Measurements from ENCODE around the gene EFCAB12.
"Not testable (repeated sequence)": the region's sequence is repeated elsewhere in the genome, so short reads cannot be mapped to it uniquely, and the experiment has no call there.

The EFCAB12 gene

DNA sequence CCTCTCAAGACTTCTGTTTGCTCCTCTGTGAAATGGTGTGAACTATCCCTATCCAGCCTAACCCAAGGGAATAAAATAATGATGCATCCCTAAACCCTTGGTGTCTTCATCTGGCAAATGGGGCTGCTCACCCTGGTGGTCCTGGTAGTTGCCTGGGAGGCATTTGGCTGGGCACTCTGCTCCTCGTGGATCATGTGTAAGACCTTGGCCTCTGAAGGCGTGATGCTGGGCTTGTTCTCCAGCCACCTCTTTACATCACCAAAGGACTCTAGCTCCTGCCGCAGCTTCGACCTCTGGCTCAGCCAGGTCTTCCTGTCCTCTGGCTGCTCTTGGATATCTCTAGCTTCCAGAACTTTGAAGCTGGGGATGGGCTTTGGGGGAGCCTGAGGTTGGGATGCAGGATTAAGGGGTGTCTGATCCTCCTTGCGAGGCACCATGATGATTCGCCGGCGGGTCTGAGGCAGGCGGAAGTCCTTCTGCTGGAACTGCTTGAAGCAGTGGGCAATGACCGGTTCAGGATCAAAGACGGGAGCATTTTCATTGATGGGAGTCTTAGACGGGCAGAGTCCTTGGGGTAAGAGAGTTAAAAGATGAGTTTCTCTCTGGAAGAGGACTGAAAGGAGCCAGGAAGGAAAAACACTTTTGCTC is 7.1 kb downstream of the EFCAB12 start:
- Mint-ChIP-seq H3K4me1 (peaks cover 6% of the 10 kb centered on the region), H3K9me3 (no peaks in the 10 kb centered on the region), H3K36me3 (no peaks in the 10 kb centered on the region), H3K27me3 (peaks cover 4% of the 10 kb centered on the region), H3K4me3 (no peak overlapping the region), H3K27ac (no peak overlapping the region)
- CTCF ChIA-PET: interaction anchor here (2.3 kb wide), 1 partner anchor 21 kb away, joined by 5 read pairs; no protein-coding TSS in a partner anchor
- no peak for DNase-seq

DNA sequence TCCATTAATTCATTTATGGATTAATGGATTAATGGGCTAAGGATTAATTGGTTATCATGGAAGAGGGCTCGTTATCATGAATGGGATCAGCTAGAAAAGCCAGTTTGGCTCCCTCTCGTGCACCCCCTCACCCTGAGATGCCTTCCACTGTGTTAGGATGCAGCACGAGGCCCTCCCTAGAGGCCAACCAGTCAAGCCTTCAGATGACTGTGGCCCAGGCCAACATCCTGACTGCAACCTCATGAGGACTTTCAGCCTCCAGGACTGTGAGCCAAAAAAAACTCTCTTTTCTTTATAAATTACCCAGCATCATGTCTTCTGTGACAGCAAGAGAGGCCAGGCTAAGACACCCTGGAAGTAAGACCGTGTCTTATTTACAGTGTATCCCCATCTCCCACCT is 9.0 kb downstream of the EFCAB12 start:
- Mint-ChIP-seq H3K9me3 (no peaks in the 10 kb centered on the region), H3K36me3 (no peaks in the 10 kb centered on the region), H3K4me3 (no peak overlapping the region), H3K4me1 (peaks cover 4% of the 10 kb centered on the region), H3K27ac (no peak overlapping the region), H3K27me3 (peaks cover 12% of the 10 kb centered on the region)
- no peak for DNase-seq
- CTCF ChIA-PET: no interaction called here

DNA sequence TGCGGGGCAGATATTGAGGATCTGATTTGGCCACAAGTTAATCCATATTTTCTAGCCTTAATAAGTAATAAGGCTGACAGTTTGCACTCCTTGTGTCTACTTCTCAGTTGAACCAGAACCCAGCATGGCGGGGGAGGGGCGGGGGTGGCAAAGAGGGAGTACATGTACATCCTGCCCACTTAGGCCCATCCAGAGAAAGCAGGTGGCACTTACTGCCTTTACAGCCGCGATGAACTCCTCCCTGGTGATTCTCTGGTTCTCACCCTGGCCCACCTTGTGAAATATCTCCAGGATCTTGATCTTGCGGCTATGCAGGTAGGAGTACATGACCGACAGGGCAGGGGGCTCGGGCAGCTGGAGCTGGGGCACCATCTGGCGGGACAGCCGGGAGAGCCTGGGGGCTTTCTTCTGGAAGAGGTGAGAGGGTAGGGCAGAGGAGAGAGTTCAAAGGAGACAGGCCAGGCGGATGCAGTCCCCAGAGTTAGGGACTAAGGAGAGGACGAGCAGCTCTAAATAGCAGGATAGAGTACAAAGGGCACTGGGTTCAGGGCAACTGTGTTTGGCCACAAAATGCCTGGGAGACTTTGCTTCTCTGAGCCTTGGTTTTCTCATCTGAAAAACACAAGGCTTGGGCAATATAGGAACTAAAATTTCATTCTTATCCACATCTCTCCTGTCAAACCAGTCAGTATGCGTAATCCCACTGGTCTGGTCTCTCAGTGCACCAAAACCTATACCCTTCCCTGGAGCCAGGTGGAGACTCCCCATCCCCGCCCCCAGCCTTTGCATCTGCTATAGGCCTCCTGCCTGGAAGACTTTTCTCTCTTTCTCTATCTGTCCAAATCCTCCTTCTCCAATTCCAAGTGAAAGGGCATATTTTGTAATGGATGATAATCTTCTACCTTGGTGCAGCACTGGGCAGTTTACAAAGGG is 10.1 kb downstream of the EFCAB12 start:
- no peak for DNase-seq
- Mint-ChIP-seq H3K9me3 (no peaks in the 10 kb centered on the region), H3K27me3 (peaks cover 18% of the 10 kb centered on the region), H3K4me3 (no peak overlapping the region), H3K36me3 (no peaks in the 10 kb centered on the region), H3K27ac (no peak overlapping the region), H3K4me1 (no peaks in the 10 kb centered on the region)
- CTCF ChIA-PET: no interaction called here

DNA sequence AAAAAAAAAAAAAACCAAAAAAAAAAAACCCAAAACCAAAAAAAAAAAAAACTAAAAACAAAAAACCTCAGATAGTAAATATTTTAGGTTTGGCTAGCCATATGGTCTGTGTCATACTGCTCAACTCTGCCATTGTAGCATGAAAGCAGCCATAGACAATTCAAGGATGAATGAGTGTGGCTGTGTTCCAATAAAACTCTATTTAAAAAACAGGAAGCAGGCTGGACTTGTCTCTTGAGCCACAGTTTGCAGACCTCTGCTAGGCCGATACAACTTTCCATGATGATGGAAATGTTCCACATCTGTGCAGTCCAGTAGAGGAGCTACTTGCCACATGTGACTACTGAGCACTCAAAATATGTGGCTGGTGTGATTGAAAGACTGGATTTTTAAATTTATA is 11.1 kb downstream of the EFCAB12 start:
- no peak overlapping the region for H3K4me3 Mint-ChIP-seq
- no peak for DNase-seq
- H3K9me3 Mint-ChIP-seq: no peaks in the 10 kb centered on the region
- H3K4me1 Mint-ChIP-seq: no peaks in the 10 kb centered on the region
- H3K36me3 Mint-ChIP-seq: no peaks in the 10 kb centered on the region
- CTCF ChIA-PET: no interaction called here
- H3K27me3 Mint-ChIP-seq: peaks cover 25% of the 10 kb centered on the region
- H3K27ac Mint-ChIP-seq: no peak overlapping the region

DNA sequence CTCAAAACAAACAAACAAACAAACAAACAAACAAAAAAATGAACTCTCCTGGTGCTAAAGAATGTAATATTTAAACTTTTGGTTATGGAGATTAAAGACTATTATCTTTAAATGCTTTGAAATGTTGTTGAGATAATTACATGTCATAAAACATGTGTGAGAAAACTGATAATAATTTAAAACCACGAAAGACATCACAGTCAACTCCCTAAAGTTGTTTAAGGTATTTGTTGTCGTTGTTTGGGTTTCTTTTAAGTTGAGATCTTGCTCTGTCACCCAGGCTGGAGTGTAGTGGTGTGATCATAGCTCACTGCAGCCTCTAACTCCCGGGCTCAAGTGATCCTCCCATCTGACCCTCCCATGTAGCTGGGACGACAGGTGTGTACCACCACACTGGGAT is 12.0 kb downstream of the EFCAB12 start:
- CTCF ChIA-PET: interaction anchor here (0.6 kb wide), 1 partner anchor 17 kb away, joined by 3 read pairs; no protein-coding TSS in a partner anchor
- no peak for DNase-seq
- Mint-ChIP-seq H3K4me3 (no peak overlapping the region), H3K27ac (no peak overlapping the region), H3K4me1 (no peaks in the 10 kb centered on the region), H3K27me3 (peaks cover 25% of the 10 kb centered on the region), H3K36me3 (no peaks in the 10 kb centered on the region), H3K9me3 (no peaks in the 10 kb centered on the region)

DNA sequence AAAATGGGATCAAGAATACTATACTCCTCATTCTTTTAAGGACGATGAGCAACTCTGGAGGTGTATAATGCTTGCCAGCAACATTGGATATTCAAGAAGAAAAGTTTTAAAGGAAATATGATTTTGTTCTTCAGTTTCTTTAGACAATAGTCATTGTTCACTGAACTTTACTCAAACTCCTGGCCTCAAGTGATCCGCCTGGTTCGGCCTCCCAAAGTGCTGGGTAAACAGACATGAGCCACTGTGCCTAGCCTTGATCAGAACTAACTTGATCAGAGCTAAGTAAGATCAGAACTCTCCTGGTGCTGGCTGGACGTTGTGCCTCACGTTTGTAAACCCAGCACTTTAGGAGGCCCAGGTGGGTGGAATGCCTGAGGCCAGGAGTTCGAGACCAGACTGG is 12.6 kb downstream of the EFCAB12 start:
- Mint-ChIP-seq H3K9me3 (no peaks in the 10 kb centered on the region), H3K27ac (no peak overlapping the region), H3K4me1 (no peaks in the 10 kb centered on the region), H3K4me3 (no peak overlapping the region), H3K36me3 (no peaks in the 10 kb centered on the region), H3K27me3 (peaks cover 25% of the 10 kb centered on the region)
- CTCF ChIA-PET: interaction anchor here (0.6 kb wide), 1 partner anchor 17 kb away, joined by 3 read pairs; no protein-coding TSS in a partner anchor
- no peak for DNase-seq

DNA sequence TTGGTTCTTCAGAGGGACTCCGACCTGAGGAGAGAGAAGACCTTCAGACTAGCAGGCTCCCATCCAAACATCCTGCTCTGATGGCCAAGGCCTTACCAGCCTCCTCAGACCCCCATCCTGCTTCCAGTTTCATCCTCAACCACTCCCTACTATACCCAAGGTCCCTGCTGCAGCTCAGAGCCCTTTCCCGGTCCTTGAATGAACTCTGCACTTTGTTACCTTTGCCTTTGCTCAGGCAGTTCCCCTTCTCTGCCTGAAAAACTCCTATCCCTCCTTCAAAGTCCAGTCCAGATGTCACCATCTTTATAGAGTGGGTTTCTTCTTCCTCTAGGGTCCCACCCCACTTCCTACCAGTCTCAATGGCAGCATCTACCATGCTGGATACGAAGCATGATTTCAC is 13.1 kb downstream of the EFCAB12 start:
- Mint-ChIP-seq H3K4me3 (no peak overlapping the region), H3K9me3 (no peaks in the 10 kb centered on the region), H3K27ac (no peak overlapping the region), H3K27me3 (peaks cover 25% of the 10 kb centered on the region), H3K4me1 (no peaks in the 10 kb centered on the region), H3K36me3 (no peaks in the 10 kb centered on the region)
- DNase-seq: no peak
- CTCF ChIA-PET: interaction anchor here (1.8 kb wide), 1 partner anchor 10 kb away, joined by 7 read pairs; no protein-coding TSS in a partner anchor

DNA sequence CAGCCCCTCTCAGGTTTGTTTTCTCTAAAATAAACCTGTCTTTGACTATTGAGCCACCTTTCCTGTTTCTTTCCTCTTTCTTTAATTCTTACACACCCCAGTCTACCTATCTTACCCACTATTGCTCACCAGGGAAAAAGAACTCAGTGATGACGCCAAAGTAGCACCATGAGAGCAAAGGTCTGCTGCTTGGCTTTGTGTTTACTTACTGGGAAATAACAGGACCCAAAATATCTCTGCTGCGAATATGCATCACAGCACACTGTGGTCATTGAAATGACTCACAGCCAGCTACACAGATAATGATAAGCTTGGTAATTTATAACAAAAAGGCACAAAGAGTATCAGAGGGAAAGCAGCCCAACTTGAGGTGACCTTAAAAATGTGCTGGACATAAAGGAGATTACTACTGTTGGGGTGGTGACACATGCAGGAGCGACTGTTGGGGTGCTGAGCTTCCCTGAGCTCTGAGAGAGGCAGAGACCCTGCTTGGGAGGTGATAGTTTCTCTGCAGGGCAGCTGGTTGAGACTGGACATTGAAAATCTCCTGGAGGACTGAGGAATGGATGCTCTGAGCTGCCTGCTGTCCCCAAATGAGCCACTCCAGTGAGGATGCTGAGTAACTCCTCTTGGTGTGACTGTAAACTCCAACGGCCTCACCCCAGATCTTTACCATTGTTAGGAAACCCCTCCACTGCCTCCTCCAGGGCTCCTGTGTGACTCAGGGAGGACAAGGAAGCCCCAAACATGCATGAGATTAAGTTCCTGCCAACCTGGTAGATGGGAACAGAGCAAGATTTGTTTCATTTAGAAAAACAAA is 14.5 kb downstream of the EFCAB12 start:
- Mint-ChIP-seq H3K27ac (no peak overlapping the region), H3K36me3 (no peaks in the 10 kb centered on the region), H3K4me1 (no peaks in the 10 kb centered on the region), H3K9me3 (no peaks in the 10 kb centered on the region), H3K27me3 (peaks cover 25% of the 10 kb centered on the region), H3K4me3 (no peak overlapping the region)
- CTCF ChIA-PET: interaction anchor here (0.9 to 1.8 kb wide), 2 partner anchors 9 to 14 kb away, joined by 3 to 7 read pairs; no protein-coding TSS in a partner anchor
- no peak for DNase-seq

DNA sequence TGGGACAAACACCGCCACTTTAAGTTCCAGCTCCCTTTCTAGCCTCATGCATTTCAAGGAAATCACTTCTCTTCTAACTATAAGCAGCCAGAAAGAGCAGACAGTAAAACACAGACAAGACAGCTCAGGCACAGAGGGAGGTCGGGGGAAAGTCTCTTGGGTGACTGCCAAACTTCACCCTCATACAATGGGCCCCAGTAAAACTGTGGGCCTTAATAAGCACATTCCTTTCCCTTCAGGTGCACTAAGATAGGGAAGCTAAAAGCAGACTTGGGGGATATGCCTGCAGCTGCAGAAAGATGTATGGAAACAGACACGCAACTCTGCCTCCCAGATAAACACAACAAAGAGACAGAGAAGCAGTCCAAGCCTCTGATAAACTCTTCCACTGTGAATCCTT is 15.2 kb downstream of the EFCAB12 start:
- not testable (repeated sequence) for H3K9me3 Mint-ChIP-seq, H3K27ac Mint-ChIP-seq, H3K4me1 Mint-ChIP-seq, H3K36me3 Mint-ChIP-seq, H3K4me3 Mint-ChIP-seq, DNase-seq
- peaks cover 30% of the 10 kb centered on the region for H3K27me3 Mint-ChIP-seq
- CTCF ChIA-PET: interaction anchor here (1.1 kb wide), 1 partner anchor 14 kb away, joined by 5 read pairs; no protein-coding TSS in a partner anchor

DNA sequence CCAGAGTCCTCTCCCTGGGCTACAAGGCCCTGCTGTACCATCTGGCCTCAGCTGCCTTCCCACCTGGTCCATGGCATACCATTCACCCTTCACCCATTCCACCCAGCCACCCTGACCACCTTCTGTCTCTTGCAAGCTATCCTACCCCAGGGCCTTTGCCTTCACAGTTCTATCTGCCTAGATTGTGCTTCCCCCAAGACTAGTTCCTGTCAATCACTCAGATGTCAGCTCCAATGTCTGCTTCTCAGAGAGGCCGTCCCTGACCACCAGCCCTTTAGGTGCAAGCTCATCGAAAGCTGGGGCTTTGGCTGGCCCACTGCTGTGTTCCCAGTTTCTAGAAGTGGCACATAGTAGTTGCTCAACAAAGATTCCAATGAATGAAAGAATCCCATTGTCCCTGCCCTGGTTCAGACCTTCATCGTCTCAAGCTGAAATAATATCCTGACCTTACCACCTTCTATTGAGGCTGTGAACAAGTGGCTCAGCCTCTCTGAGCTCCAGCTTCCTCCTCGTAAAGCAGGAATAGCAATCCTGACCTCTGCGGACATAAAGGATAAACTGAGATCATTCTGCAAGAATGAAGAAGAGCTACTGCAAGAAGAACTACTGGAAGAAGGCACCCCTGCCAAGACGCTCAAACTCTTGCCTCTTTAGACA is 15.8 kb downstream of the EFCAB12 start:
- CTCF ChIA-PET: interaction anchor here (1.1 kb wide), 1 partner anchor 13 kb away, joined by 5 read pairs; no protein-coding TSS in a partner anchor
- Mint-ChIP-seq H3K27me3 (peaks cover 32% of the 10 kb centered on the region), H3K9me3 (no peaks in the 10 kb centered on the region), H3K4me3 (no peak overlapping the region), H3K27ac (no peak overlapping the region), H3K4me1 (no peaks in the 10 kb centered on the region), H3K36me3 (no peaks in the 10 kb centered on the region)
- DNase-seq: no peak

DNA sequence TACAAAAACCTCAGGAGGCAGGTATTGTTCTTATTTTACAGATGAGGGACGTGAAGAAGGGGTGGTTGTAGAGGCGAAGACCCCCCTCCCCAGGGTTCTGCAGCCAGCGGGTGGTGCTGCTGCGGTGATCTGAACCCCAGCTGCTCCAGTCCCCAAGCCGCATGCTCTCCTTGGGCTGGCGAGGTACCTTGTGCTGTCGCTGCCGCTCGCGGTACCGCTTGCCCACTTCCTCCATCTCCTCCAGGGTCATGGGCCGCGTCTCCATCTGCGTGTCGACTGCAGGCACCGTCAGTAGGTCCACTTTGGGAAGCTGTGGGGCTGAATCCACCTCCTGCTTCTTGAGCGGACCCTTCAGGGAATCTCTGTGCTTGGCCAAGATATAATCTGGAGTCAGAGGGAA is 17.5 kb downstream of the EFCAB12 start:
- H3K4me3 Mint-ChIP-seq: no peak overlapping the region
- CTCF ChIA-PET: no interaction called here
- H3K27me3 Mint-ChIP-seq: peaks cover 30% of the 10 kb centered on the region
- no peaks in the 10 kb centered on the region for H3K4me1 Mint-ChIP-seq
- H3K27ac Mint-ChIP-seq: no peak overlapping the region
- H3K9me3 Mint-ChIP-seq: no peaks in the 10 kb centered on the region
- DNase-seq: no peak
- no peaks in the 10 kb centered on the region for H3K36me3 Mint-ChIP-seq

DNA sequence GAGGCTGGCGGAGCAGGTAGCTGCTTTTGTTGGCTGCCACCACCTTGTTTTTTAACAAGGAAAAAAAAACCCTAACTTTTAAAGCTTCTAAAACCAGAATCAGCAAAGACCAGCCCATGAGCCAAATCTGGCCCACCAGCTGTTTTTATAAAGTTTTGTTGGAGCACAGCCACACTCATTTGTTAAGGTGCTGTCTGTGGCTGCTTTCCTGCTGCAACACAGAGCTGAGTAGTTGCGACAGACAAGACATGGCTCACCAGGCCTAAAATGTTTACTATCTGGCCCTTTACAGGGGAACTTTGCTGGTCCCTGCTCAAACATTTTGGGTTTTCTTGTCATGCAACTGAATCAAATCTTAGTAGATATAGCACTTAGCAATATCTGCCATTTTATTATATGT is 18.9 kb downstream of the EFCAB12 start:
- Mint-ChIP-seq H3K4me3 (no peak overlapping the region), H3K27me3 (peaks cover 24% of the 10 kb centered on the region), H3K36me3 (no peaks in the 10 kb centered on the region), H3K9me3 (no peaks in the 10 kb centered on the region), H3K27ac (no peak overlapping the region), H3K4me1 (no peaks in the 10 kb centered on the region)
- DNase-seq: no peak
- CTCF ChIA-PET: interaction anchor here (0.6 to 1.3 kb wide), 2 partner anchors 10 to 30 kb away, joined by 3 to 5 read pairs; no protein-coding TSS in a partner anchor

DNA sequence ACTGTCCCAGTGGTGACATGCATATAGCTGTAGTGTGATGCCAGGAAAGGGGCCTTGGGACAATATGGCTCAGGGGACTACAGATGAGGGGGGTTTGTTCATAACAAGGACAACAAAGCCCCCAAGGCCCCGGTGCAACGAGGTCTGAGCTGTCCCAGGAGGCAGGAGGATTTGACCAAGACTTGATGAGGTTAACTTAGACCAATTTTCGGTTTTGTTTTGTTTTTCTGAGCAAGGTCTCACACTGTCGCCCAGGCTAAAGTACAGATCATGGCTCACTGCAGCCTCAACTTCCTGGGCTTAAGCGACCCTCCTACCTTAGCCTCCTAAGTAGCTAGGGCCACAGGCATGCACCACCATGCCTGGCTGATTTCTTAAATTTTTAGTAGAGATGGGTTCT is 23.8 kb downstream of the EFCAB12 start:
- H3K36me3 Mint-ChIP-seq: no peaks in the 10 kb centered on the region
- no peak overlapping the region for H3K27ac Mint-ChIP-seq
- CTCF ChIA-PET: interaction anchor here (1.8 kb wide), 1 partner anchor 10 kb away, joined by 7 read pairs; no protein-coding TSS in a partner anchor
- no peak for DNase-seq
- H3K4me1 Mint-ChIP-seq: peaks cover 4% of the 10 kb centered on the region
- H3K27me3 Mint-ChIP-seq: peaks cover 11% of the 10 kb centered on the region
- H3K9me3 Mint-ChIP-seq: no peaks in the 10 kb centered on the region
- no peak overlapping the region for H3K4me3 Mint-ChIP-seq

All from activated naive CD4-positive, alpha-beta T cell treated with anti-CD3 and anti-CD28 coated beads, Interleukin-2, amount 10 ng/mL, durations not matched to agents 7 days and 5 days (primary cell).